GM10248 (cell line): ENCODE measurements around the gene AFG1L.
A peak's percentile ranks its signal among the peaks of the same experiment; 100 is the strongest.

Experiments
- CTCF ChIA-PET: fragments of 300-600 bp; sonication (Branson Sonifier 250); formaldehyde crosslinking; extraction: SDS; loops from one replicate; lab custom pipeline; 2021; ENCODE audit warnings: antibody characterized with exemption; lab: Yijun Ruan, JAX
- POLR2A ChIA-PET: fragments of 350-650 bp; sonication (Branson Sonifier 250); formaldehyde crosslinking; extraction: SDS; loops from one replicate; lab custom pipeline; 2020; ENCODE audit warnings: antibody characterized with exemption; lab: Yijun Ruan, JAX
- DNase-seq: peaks from one replicate; pipeline ENCODE4 v3.0.0; 2012; ENCODE audit errors: extremely low spot score
- CTCF ChIP-seq: IDR thresholded peaks from 2 replicates; pipeline ENCODE4 v1.5.1; 2012; ENCODE audit warnings: mild to moderate bottlenecking, low read depth; ENCODE audit errors: extremely low read depth, missing control alignments, control extremely low read depth

Gene AFG1L

DNA sequence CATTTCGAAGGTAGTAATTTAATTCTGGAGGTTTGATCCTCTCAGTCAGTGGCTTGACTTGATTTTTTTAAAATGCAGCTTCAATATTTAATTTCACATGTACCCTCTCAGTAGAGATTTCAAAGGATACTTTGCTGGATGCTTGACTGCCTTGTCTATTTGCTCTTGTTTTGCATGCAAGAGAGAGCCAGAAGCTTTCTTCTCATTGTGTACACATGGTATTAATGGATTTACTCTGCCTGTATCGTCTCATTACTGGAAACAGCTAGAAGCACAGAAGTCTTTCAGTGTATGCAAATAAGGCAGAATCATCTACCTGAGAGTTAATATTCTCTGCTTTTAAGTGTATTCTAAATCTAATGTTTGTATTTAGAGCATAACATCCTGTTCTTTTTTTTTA, 181.5 kb downstream of the AFG1L start:
- CTCF ChIA-PET = interaction anchor here (0.9 kb wide), 1 partner anchor 15 kb away, joined by 3 read pairs; no protein-coding TSS in a partner anchor
- POLR2A ChIA-PET = no interaction called here
- no peak for TF ChIP-seq CTCF
- no peak for DNase-seq

DNA sequence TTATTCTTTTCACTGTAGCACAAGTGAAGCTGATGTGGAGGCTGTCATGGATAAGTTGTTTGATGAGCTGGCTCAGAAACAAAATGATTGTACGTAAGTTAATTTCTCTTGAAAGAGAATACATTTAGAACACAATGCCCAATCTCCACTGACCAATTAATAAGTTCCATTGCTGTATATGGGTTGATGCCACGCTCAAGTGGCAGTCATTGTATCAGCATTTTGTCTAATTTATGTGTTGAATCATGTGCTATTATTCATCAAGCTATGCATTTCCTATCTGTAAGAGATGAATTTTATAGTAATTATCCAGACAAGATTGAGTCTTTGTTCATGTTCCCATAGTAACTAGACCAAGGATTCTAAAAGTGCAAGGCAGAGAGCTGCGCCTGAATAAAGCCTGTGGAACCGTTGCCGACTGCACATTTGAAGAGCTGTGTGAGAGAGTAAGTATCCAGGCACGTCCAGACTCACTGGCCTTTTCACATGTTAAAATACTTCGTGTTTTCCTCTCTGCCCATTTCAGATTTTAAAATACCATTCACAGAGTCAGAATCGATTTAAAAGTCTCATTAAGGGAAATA, 182.1 kb downstream of the AFG1L start:
- TF ChIP-seq CTCF = no peak
- DNase-seq = no peak
- POLR2A ChIA-PET = no interaction called here
- CTCF ChIA-PET = no interaction called here

DNA sequence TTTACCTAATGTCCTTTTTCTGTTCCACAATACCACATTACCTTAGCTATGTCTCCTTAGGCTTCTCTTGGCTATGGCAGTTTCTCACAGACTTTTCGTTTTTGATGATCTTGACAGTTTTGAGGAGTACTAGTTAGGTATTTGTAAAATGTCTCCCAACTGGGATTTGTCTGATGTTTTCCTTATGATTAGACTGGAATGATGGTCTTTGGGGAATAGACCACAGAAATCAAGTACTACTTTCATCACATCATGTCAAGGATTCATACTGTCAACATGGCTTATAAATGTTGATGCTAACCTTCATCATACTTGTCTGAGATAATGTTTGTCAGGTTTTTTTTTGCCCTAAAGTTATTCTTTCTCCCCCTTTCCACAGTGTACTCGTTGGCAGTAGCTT, 187.7 kb downstream of the AFG1L start:
- no peak for TF ChIP-seq CTCF
- DNase-seq = no peak
- CTCF ChIA-PET = interaction anchor here (2.7 kb wide), 1 partner anchor 9 kb away, joined by 9 read pairs; no protein-coding TSS in a partner anchor
- POLR2A ChIA-PET = no interaction called here

GRCh38 chr6:108484016-108484415, 189.2 kb downstream of the AFG1L start:
- DNase-seq = no peak
- no peak for TF ChIP-seq CTCF
- POLR2A ChIA-PET = no interaction called here
- CTCF ChIA-PET = interaction anchor here (2.7 kb wide), 1 partner anchor 7 kb away, joined by 9 read pairs; no protein-coding TSS in a partner anchor

- ChIA-PET CTCF (interaction anchor here (1.2 to 1.5 kb wide), 2 partner anchors 22 to 69 kb away, joined by 3 read pairs; no protein-coding TSS in a partner anchor), POLR2A (no interaction called here)
- TF ChIP-seq CTCF = no peak
- no peak for DNase-seq
These were observed 194.8 kb downstream of the AFG1L start for GRCh38 chr6:108489699-108490098.

- POLR2A ChIA-PET = no interaction called here
- CTCF ChIA-PET = interaction anchor here (0.7 to 2.4 kb wide), 34 partner anchors 8 to 523 kb away, joined by 3 to 18 read pairs (median 4); partner anchors contain the start of gene SNX3
- peak; percentile 33 for DNase-seq
- peak; percentile 64 for TF ChIP-seq CTCF
These were observed 197.4 kb downstream of the AFG1L start for GRCh38 chr6:108492131-108492766.
